A673 (cell line): ENCODE data around the gene SLF2. TPM values are rescaled to one million over a fixed set of nuclear protein-coding genes. Genes with fewer than 3 reads are reported as not detected.

Experiments
- BruUV-seq: library from RNA; stranded (reverse); fragments of 400-500 nt; replicated peaks from 2 replicates; lab custom pipeline; 2021; lab: Mats Ljungman, UMichigan
- CTCF ChIA-PET: fragments of 300-600 bp; sonication (Branson Sonifier 250); formaldehyde crosslinking; loops from one replicate; lab custom pipeline; 2022; ENCODE audit warnings: antibody characterized with exemption; lab: Charles Lee
- POLR2A ChIA-PET: fragments of 300-600 bp; sonication (Branson Sonifier 250); formaldehyde crosslinking; loops from one replicate; lab custom pipeline; 2022; ENCODE audit warnings: antibody characterized with exemption; ENCODE audit not compliant: low non-redundant PET; lab: Charles Lee
- DNase-seq: peaks from one replicate; pipeline ENCODE4 v3.0.0-alpha.2; 2015; ENCODE audit warnings: low spot score
- H3K27ac ChIP-seq: fragments of 200-600 bp; sonication (generic); 2 replicates; pipeline ENCODE4 v1.5.1; 2016; ENCODE audit warnings: mixed run types, low read depth, mild to moderate bottlenecking, mixed read lengths, antibody characterized with exemption, low read length; ENCODE audit not compliant: poor library complexity, severe bottlenecking
- H3K27me3 ChIP-seq: fragments of 200-600 bp; sonication (generic); replicated peaks from 2 replicates; pipeline ENCODE4 v1.6.1; 2017; ENCODE audit warnings: mixed run types, low read depth, mild to moderate bottlenecking, mixed read lengths, antibody characterized with exemption, low read length; ENCODE audit not compliant: insufficient read depth, poor library complexity
- H3K36me3 ChIP-seq: fragments of 200-600 bp; sonication (generic); 2 replicates; pipeline ENCODE4 v1.6.1; 2016; ENCODE audit warnings: mixed run types, mild to moderate bottlenecking, mixed read lengths, antibody characterized with exemption, low read length; ENCODE audit not compliant: insufficient read depth, poor library complexity, severe bottlenecking
- H3K4me1 ChIP-seq: fragments of 200-600 bp; sonication (generic); 2 replicates; pipeline ENCODE4 v1.6.1; 2017; ENCODE audit warnings: mixed run types, mild to moderate bottlenecking, mixed read lengths, antibody characterized with exemption, low read length; ENCODE audit not compliant: insufficient read depth, poor library complexity, severe bottlenecking
- H3K4me3 ChIP-seq: fragments of 200-600 bp; sonication (generic); 2 replicates; pipeline ENCODE4 v1.5.1; 2016; ENCODE audit warnings: low read depth, mixed run types, mild to moderate bottlenecking, mixed read lengths, low read length; ENCODE audit not compliant: poor library complexity, severe bottlenecking
- H3K9me3 ChIP-seq: fragments of 200-600 bp; sonication (generic); 2 replicates; pipeline ENCODE4 v1.6.1; 2016; ENCODE audit warnings: mixed run types, low read depth, mild to moderate bottlenecking, mixed read lengths, antibody characterized with exemption, low read length; ENCODE audit not compliant: poor library complexity, severe bottlenecking
- CTCF ChIP-seq: fragments of 300-800, 200-600 bp; sonication (generic); conservative IDR thresholded peaks from 2 replicates; pipeline ENCODE4 v1.5.1; 2017; ENCODE audit warnings: low read depth, mild to moderate bottlenecking, antibody characterized with exemption, low read length, moderate library complexity, mixed read lengths
- EZH2 ChIP-seq: fragments of 200-600 bp; sonication (generic); IDR thresholded peaks from 2 replicates; pipeline ENCODE4 v1.6.1; 2017; ENCODE audit warnings: borderline replicate concordance, low read depth, mild to moderate bottlenecking, mixed read lengths, antibody characterized with exemption, low read length; ENCODE audit not compliant: poor library complexity, severe bottlenecking
- intact Hi-C: fragments of 100-400 bp; cut with micrococcal nuclease; formaldehyde crosslinking; loops from one replicate; pipeline ENCODE4 v1.10.0; 2022; ENCODE audit not compliant: unreplicated experiment
- total RNA-seq: library from RNA; stranded (reverse); gene quantifications from 2 replicates; pipeline ENCODE4 v1.2.3, GENCODE V29; 2021

Gene SLF2
- total RNA-seq, 1 experiment from 2014 or later = 39.4 TPM

- intact Hi-C loops = no loop called here
- H3K4me3 ChIP-seq = no peak overlapping the region
- CTCF ChIA-PET = no interaction called here
These were observed 18.7 kb upstream of the SLF2 start for GRCh38 chr10:100894033-100894432.

GRCh38 chr10:100894589-100895294 is 18.0 kb upstream of the SLF2 start:
- H3K9me3 ChIP-seq = no peaks in the 10 kb centered on the region
- ChIA-PET CTCF (no interaction called here), POLR2A (no interaction called here)
- TF ChIP-seq EZH2 = no peak
- no peak for TF ChIP-seq CTCF
- H3K4me1 ChIP-seq = peaks cover 18% of the 10 kb centered on the region
- no peak for DNase-seq
- H3K27me3 ChIP-seq = no peaks in the 10 kb centered on the region
- no peaks in the 10 kb centered on the region for H3K36me3 ChIP-seq
- H3K27ac ChIP-seq = no peak overlapping the region
- no peak overlapping the region for H3K4me3 ChIP-seq
- intact Hi-C loops = no loop called here
- no TSS peak for BruUV-seq

More at GRCh38 chr10:100894033-100894432, 18.7 kb upstream of the SLF2 start:
- peaks cover 23% of the 10 kb centered on the region for H3K4me1 ChIP-seq
- BruUV-seq = no TSS peak
- no peak for DNase-seq
- POLR2A ChIA-PET = no interaction called here
- no peaks in the 10 kb centered on the region for H3K36me3 ChIP-seq
- no peak for TF ChIP-seq CTCF
- TF ChIP-seq EZH2 = no peak
- H3K27ac ChIP-seq = no peak overlapping the region
- H3K9me3 ChIP-seq = no peaks in the 10 kb centered on the region
- no peaks in the 10 kb centered on the region for H3K27me3 ChIP-seq

GRCh38 chr10:100895346-100895745 is 17.4 kb upstream of the SLF2 start:
- DNase-seq = no peak
- H3K36me3 ChIP-seq = no peaks in the 10 kb centered on the region
- intact Hi-C loops = no loop called here
- peaks cover 11% of the 10 kb centered on the region for H3K4me1 ChIP-seq
- ChIA-PET CTCF (no interaction called here), POLR2A (no interaction called here)
- H3K27me3 ChIP-seq = no peaks in the 10 kb centered on the region
- no peak overlapping the region for H3K27ac ChIP-seq
- BruUV-seq = no TSS peak
- no peak for TF ChIP-seq EZH2
- TF ChIP-seq CTCF = no peak
- H3K4me3 ChIP-seq = no peak overlapping the region
- H3K9me3 ChIP-seq = no peaks in the 10 kb centered on the region
